Thyroid gland (tissue), 4 donors: ENCODE data around the gene CACNB3. TPM values are rescaled to one million over a fixed set of nuclear protein-coding genes. Genes with fewer than 3 reads are reported as not detected.

ENCODE experiments used
- DNase-seq, 2 donors: peaks; one replicate each; pipeline ENCODE4 v3.0.0-alpha.2; 2019
- H3K27ac ChIP-seq, 3 donors: fragments of 200-600 bp; sonication (generic); 1 replicate in 2 of 3; 2 replicates in 1 of 3; pipeline ENCODE4 v1.5.1; 2016 to 2019; ENCODE audit warnings: mild to moderate bottlenecking in 1 of 3, moderate library complexity in 1 of 3
- H3K27me3 ChIP-seq: fragments of 200-600 bp; sonication (generic); one replicate; pipeline ENCODE4 v1.5.1; 2019
- H3K36me3 ChIP-seq, 2 donors: fragments of 200-600 bp; sonication (generic); one replicate each; pipeline ENCODE4 v1.5.1; 2016 to 2019
- H3K4me1 ChIP-seq, 2 donors: fragments of 200-600 bp; sonication (generic); one replicate each; pipeline ENCODE4 v1.5.1; 2017 to 2019
- H3K4me3 ChIP-seq, 3 donors: fragments of 200-600 bp; sonication (generic); replicated peaks in 1 of 3; 1 replicate in 2 of 3; 2 replicates in 1 of 3; pipeline ENCODE4 v1.5.1; 2016; ENCODE audit warnings: mild to moderate bottlenecking in 1 of 3
- H3K9me3 ChIP-seq: fragments of 200-600 bp; sonication (generic); one replicate; pipeline ENCODE4 v1.5.1; 2017
- CTCF ChIP-seq, 6 experiments: fragments of 200-600 bp in 3 of 6; fragments of 450-650 bp in 3 of 6; sonication (generic) in 3 of 6; IDR thresholded peaks; one replicate each; pipeline ENCODE4 v1.5.1; 2016 to 2019; ENCODE audit warnings: antibody characterized with exemption in 6 of 6, mild to moderate bottlenecking in 2 of 6, inconsistent platforms in 1 of 6, moderate library complexity in 1 of 6
- POLR2A ChIP-seq, 2 donors: fragments of 450-650 bp; IDR thresholded peaks; one replicate each; pipeline ENCODE4 v1.6.1; 2017; ENCODE audit warnings: antibody characterized with exemption in 2 of 2, mild to moderate bottlenecking in 2 of 2, moderate library complexity in 1 of 2
- WGBS, 2 donors: methylation state at CpG; one replicate each; pipeline ENCODE4 v1.1.5; 2017; 5-methylcytosine and 5-hydroxymethylcytosine counted together
- intact Hi-C: fragments of 100-400 bp; cut with DNase I; formaldehyde crosslinking; loops from one replicate; pipeline ENCODE4 v1.15.1; 2023
- total RNA-seq, 4 donors: library from RNA; depleted of rRNA; stranded (reverse); fragments of >200 nt; gene quantifications; one replicate each; pipeline ENCODE4 v1.2.3, GENCODE V29; 2016

CACNB3 gene
- total RNA-seq, 4 donors from 2014 or later: 7.1 to 16.4 (median 13.1) TPM

GRCh38 chr12:48819986-48820725 is 1.9 kb downstream of the CACNB3 start:
- H3K4me1 ChIP-seq: peaks cover 24 to 28% of the 10 kb centered on the region in 2 donors
- H3K27ac ChIP-seq: no peak overlapping the region
- no peak for TF ChIP-seq CTCF (IDR thresholded peaks at IDR 0.05)
- no peak for TF ChIP-seq POLR2A (IDR thresholded peaks at IDR 0.05)
- no peaks in the 10 kb centered on the region for H3K9me3 ChIP-seq
- 74 to 76% methylated on average over 5 of the region's 5 CpGs for WGBS, 2 donors
- H3K27me3 ChIP-seq: no peaks in the 10 kb centered on the region
- DNase-seq: no peak
- no peak overlapping the region for H3K4me3 ChIP-seq
- intact Hi-C loops: no loop called here
- H3K36me3 ChIP-seq: no peaks in the 10 kb centered on the region

GRCh38 chr12:48822139-48822538 is 3.8 kb downstream of the CACNB3 start:
- H3K27ac ChIP-seq: no peak overlapping the region
- H3K27me3 ChIP-seq: no peaks in the 10 kb centered on the region
- no peak for DNase-seq
- no peaks in the 10 kb centered on the region for H3K9me3 ChIP-seq
- TF ChIP-seq CTCF (IDR thresholded peaks at IDR 0.05) (no peak), POLR2A (IDR thresholded peaks at IDR 0.05) (no peak)
- no peak overlapping the region for H3K4me3 ChIP-seq
- H3K36me3 ChIP-seq: no peaks in the 10 kb centered on the region
- WGBS, 2 donors: 86 to 88% methylated on average over 5 of the region's 5 CpGs
- intact Hi-C loops: no loop called here
- peaks cover 11 to 14% of the 10 kb centered on the region in 2 donors for H3K4me1 ChIP-seq

- TF ChIP-seq CTCF (IDR thresholded peaks at IDR 0.05): no peak
- TF ChIP-seq POLR2A (IDR thresholded peaks at IDR 0.05): no peak
- no peak overlapping the region for H3K4me3 ChIP-seq
- no peaks in the 10 kb centered on the region for H3K27me3 ChIP-seq
- no peaks in the 10 kb centered on the region for H3K9me3 ChIP-seq
- H3K27ac ChIP-seq: no peak overlapping the region
- intact Hi-C loops: no loop called here
- no peaks in the 10 kb centered on the region for H3K36me3 ChIP-seq
- peaks cover 8% of the 10 kb centered on the region in 2 donors for H3K4me1 ChIP-seq
- 67 to 74% methylated on average over 2 of the region's 2 CpGs for WGBS, 2 donors
- no peak for DNase-seq
Measured at GRCh38 chr12:48822711-48823110, 4.4 kb downstream of the CACNB3 start.

- Histone ChIP-seq H3K9me3 (no peaks in the 10 kb centered on the region), H3K27me3 (no peaks in the 10 kb centered on the region), H3K36me3 (peaks cover 0 to 4% of the 10 kb centered on the region in 2 donors), H3K4me3 (no peak overlapping the region), H3K27ac (no peak overlapping the region), H3K4me1 (peaks cover 4 to 5% of the 10 kb centered on the region in 2 donors)
- intact Hi-C loops: no loop called here
- 87 to 91% methylated on average over 11 of the region's 11 CpGs for WGBS, 2 donors
- no peak for DNase-seq
- TF ChIP-seq POLR2A (IDR thresholded peaks at IDR 0.05) (no peak), CTCF (IDR thresholded peaks at IDR 0.05) (no peak)
Measured at GRCh38 chr12:48823281-48823680, 5.0 kb downstream of the CACNB3 start.

GRCh38 chr12:48824112-48824511 is 5.8 kb downstream of the CACNB3 start:
- H3K27me3 ChIP-seq: no peaks in the 10 kb centered on the region

More at GRCh38 chr12:48824112-48824511, 5.8 kb downstream of the CACNB3 start:
- TF ChIP-seq CTCF (IDR thresholded peaks at IDR 0.05) (no peak), POLR2A (IDR thresholded peaks at IDR 0.05) (no peak)
- DNase-seq: no peak
- 88 to 91% methylated on average over 8 to 12 of the region's 12 CpGs for WGBS, 2 donors
- intact Hi-C loops: no loop called here
- H3K9me3 ChIP-seq: no peaks in the 10 kb centered on the region
- peaks cover 0 to 10% of the 10 kb centered on the region in 2 donors for H3K36me3 ChIP-seq
- no peak overlapping the region for H3K27ac ChIP-seq
- peaks cover under 1 to 5% of the 10 kb centered on the region in 2 donors for H3K4me1 ChIP-seq
- H3K4me3 ChIP-seq: no peak overlapping the region
